ENCODE data around the gene CHI3L1.

Gene CHI3L1

GRCh38 chr1:203153989-203154821, 32.3 kb downstream of the CHI3L1 start:
- H3K27ac ChIP-seq (ENCODE audit: low read length) = no peak overlapping the region
- H3K36me3 ChIP-seq (ENCODE audit: control insufficient read depth in 1 of 2, insufficient read depth in 2 of 2, low read length in 2 of 2) = no peaks in the 10 kb centered on the region
- no peak overlapping the region for H3K4me3 ChIP-seq (ENCODE audit: low read depth in 1 of 2, low read length in 2 of 2)
- H3K27me3 ChIP-seq (ENCODE audit: low read depth, low read length) = no peaks in the 10 kb centered on the region
- H3K4me1 ChIP-seq (ENCODE audit: control insufficient read depth in 1 of 2, insufficient read depth in 2 of 2, low read length in 2 of 2) = no peaks in the 10 kb centered on the region
- no peaks in the 10 kb centered on the region for H3K9me3 ChIP-seq (ENCODE audit: control insufficient read depth in 1 of 2, low read length in 2 of 2)

DNA sequence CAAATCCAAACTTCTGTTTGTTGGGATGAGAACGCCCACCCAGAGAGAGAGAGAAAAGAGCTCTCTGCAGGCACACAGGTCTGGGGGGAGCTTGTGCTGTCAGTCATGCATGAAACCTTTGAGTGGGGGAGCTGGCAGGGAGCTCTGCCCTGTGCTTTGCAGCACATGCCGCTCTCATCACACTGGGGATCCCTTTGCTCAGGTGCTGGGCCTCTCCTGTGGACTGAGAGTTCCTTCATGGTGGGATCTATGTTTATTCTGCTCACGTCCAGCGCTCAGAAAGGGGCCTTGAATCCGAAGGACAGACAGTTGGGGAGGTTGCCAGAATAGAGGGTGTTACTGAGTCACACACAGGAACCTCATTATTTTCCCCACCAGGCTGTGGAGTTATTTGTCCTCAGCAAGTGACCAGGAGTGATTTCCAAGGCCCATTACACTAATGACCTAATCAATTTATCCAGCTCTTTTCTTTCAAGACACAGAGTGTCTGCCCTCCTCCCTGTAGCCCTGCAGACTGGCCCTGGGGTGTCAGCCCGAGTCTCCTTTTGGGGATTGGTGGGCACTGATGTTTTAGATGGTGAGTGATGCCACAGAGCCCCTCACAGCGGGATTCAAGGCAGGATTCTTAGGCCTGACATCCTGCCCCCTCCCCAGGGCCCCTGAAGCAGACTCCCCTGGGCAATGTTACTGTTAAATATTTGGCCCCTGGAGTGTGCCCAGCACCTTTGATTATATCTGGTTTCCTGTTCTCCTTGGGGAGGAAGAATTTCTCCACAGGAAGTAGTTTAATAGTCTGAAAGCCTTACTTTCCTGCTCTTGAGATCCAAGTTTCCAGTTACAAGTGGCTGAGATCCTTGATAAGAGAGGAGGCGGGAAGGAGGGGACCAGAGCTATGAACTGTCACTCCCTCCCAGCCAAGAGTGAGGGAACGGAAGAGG, 33.2 kb downstream of the CHI3L1 start:
- no peaks in the 10 kb centered on the region for H3K4me1 ChIP-seq (ENCODE audit: control insufficient read depth in 1 of 2, insufficient read depth in 2 of 2, low read length in 2 of 2)
- H3K27ac ChIP-seq (ENCODE audit: low read length) = no peak overlapping the region
- no peaks in the 10 kb centered on the region for H3K9me3 ChIP-seq (ENCODE audit: control insufficient read depth in 1 of 2, low read length in 2 of 2)
- no peaks in the 10 kb centered on the region for H3K27me3 ChIP-seq (ENCODE audit: low read depth, low read length)
- no peaks in the 10 kb centered on the region for H3K36me3 ChIP-seq (ENCODE audit: control insufficient read depth in 1 of 2, insufficient read depth in 2 of 2, low read length in 2 of 2)
- H3K4me3 ChIP-seq (ENCODE audit: low read depth in 1 of 2, low read length in 2 of 2) = no peak overlapping the region

DNA sequence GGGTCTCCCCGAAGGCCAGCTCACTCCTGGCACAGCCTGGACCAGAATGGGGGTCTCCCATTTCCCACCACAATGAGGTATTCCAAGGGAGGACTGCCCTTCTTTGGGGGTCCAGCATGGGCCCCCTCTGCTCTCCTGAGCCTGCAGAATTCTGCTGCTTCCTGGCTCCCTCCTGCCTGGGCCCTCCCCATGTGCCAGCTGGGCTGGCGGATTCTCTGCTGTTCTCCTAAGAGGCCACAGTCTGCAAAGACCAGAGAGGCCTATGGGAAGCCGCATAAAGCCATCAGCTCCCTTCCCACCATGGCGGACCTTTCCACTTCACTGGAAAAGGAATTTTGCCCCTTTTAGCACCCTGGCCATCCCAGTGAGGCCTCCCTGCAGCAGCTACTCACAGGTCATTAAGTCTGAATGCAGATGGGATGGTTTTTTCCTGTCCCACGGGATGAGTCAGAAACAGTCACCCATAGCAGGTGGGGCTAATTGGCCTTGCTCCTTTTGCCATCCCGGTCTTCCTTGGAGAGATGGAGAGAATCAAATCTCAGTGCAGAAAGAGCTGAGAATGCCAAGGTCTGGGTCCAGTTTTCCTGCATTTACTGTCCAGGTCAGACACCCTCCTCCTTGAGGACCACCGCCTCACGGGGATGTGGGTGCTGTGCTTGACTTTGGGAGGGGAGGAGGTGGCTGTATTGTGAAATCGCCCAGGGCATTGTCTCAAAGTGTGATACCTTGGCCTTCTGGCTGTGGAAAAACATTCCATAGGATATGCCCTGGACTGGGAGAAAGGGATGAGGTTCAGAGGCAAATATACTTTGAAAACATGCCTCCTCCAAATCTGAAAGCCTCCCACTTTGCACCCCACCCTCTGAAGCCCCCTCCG, 34.1 kb downstream of the CHI3L1 start:
- Histone ChIP-seq H3K36me3 (ENCODE audit: control insufficient read depth in 1 of 2, insufficient read depth in 2 of 2, low read length in 2 of 2) (no peaks in the 10 kb centered on the region), H3K4me3 (ENCODE audit: low read depth in 1 of 2, low read length in 2 of 2) (no peak overlapping the region), H3K27ac (ENCODE audit: low read length) (no peak overlapping the region), H3K4me1 (ENCODE audit: control insufficient read depth in 1 of 2, insufficient read depth in 2 of 2, low read length in 2 of 2) (no peaks in the 10 kb centered on the region), H3K9me3 (ENCODE audit: control insufficient read depth in 1 of 2, low read length in 2 of 2) (no peaks in the 10 kb centered on the region), H3K27me3 (ENCODE audit: low read depth, low read length) (no peaks in the 10 kb centered on the region)

DNA sequence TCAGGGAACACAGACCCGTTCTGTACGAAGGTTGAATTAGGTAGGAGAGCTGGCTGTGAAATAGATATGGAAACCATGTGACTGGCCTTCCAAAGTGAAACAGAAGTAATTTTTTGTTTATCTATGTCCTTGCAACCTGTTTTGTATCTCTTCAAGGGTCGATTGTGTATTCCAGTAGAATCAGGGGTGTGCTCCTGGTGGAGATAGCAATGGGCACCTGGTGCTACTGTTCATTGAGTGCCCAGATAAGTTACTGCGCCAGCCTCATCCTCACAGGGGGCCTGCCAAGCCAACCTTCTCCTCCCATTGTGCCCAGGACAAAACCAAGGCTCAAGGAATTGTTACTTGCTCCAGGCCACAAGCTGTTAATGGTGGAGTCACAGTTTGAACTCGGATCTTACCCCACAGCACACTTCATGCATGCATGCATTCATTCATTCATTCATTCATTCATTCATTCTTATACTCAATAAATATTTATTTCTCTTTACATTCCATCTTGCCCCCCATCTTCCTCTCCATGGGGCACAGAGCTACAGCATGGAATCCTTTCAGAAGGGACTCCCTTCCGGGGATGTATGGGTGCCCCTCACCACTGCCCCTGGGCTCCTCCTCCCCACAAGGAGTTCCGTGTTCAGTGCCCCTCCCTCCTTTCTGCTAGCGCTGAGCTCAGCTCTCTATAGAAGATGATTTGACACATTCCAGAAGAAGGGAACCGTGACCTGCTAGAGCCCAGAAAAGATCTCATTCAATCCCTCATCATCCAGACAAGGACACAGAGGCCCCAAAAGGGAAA, 34.9 kb downstream of the CHI3L1 start:
- H3K9me3 ChIP-seq (ENCODE audit: control insufficient read depth in 1 of 2, low read length in 2 of 2) = no peaks in the 10 kb centered on the region
- no peaks in the 10 kb centered on the region for H3K4me1 ChIP-seq (ENCODE audit: control insufficient read depth in 1 of 2, insufficient read depth in 2 of 2, low read length in 2 of 2)
- no peak overlapping the region for H3K4me3 ChIP-seq (ENCODE audit: low read depth in 1 of 2, low read length in 2 of 2)
- H3K27ac ChIP-seq (ENCODE audit: low read length) = no peak overlapping the region
- H3K27me3 ChIP-seq (ENCODE audit: low read depth, low read length) = no peaks in the 10 kb centered on the region
- H3K36me3 ChIP-seq (ENCODE audit: control insufficient read depth in 1 of 2, insufficient read depth in 2 of 2, low read length in 2 of 2) = no peaks in the 10 kb centered on the region

- H3K27me3 ChIP-seq (ENCODE audit: low read depth, low read length) = no peaks in the 10 kb centered on the region
- no peaks in the 10 kb centered on the region for H3K9me3 ChIP-seq (ENCODE audit: control insufficient read depth in 1 of 2, low read length in 2 of 2)
- no peaks in the 10 kb centered on the region for H3K4me1 ChIP-seq (ENCODE audit: control insufficient read depth in 1 of 2, insufficient read depth in 2 of 2, low read length in 2 of 2)
- H3K36me3 ChIP-seq (ENCODE audit: control insufficient read depth in 1 of 2, insufficient read depth in 2 of 2, low read length in 2 of 2) = no peaks in the 10 kb centered on the region
- no peak overlapping the region for H3K27ac ChIP-seq (ENCODE audit: low read length)
- H3K4me3 ChIP-seq (ENCODE audit: low read depth in 1 of 2, low read length in 2 of 2) = no peak overlapping the region
These were observed 35.8 kb downstream of the CHI3L1 start for GRCh38 chr1:203150511-203151297.

DNA sequence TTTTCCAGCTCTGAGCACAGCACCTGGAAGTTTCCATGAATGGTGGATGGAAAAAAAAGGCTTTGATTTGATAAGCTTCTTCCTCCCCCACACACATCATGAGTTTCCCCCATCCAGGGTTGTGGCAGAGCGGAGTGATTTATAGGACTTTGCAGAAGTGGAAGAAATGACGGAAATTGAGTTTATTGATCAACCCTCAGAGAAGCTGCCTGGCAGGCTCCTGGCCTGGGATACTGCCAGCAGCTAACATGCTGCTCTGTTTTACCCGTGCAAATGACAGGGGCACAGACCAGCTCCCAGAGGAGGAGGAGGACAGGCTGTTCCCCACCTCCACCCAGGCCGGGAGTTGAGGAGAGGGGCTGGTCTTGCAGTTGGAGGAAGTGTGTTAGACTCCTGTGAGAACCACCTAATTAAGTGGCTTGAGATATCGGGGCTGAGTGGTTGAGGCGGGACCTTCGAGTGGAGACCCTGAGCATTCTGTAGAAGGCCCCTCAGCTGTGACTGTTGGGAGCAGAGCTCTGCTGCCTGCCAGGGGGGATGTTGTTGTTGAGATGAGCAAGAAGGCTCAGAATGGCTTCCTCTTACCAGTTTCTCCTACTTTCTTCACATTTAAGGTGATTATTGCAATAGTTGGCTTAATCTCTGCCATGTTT, 37.2 kb downstream of the CHI3L1 start:
- no peaks in the 10 kb centered on the region for H3K9me3 ChIP-seq (ENCODE audit: control insufficient read depth in 1 of 2, low read length in 2 of 2)
- no peak overlapping the region for H3K4me3 ChIP-seq (ENCODE audit: low read depth in 1 of 2, low read length in 2 of 2)
- H3K36me3 ChIP-seq (ENCODE audit: control insufficient read depth in 1 of 2, insufficient read depth in 2 of 2, low read length in 2 of 2) = no peaks in the 10 kb centered on the region
- no peaks in the 10 kb centered on the region for H3K27me3 ChIP-seq (ENCODE audit: low read depth, low read length)
- H3K27ac ChIP-seq (ENCODE audit: low read length) = no peak overlapping the region
- no peaks in the 10 kb centered on the region for H3K4me1 ChIP-seq (ENCODE audit: control insufficient read depth in 1 of 2, insufficient read depth in 2 of 2, low read length in 2 of 2)

DNA sequence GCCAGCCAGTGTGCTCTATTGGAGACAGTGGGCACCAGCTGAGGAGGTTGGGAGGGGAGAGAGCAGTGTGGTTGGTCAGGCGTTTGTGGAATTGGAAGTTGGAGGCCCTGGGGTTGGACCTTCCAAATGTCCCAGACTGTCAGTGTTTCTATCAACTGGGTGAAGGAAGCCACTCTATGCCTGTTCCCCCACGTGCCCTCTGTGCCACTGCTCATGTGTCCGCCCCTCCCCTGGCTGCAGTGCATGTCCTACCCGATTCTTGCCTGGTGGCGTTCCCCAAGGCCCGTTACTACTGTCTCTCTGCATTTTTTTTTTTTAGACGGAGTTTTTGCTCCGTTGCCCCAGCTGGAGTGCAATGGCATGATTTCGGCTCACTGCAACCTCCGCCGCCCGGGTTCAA, 37.9 kb downstream of the CHI3L1 start:
- no peaks in the 10 kb centered on the region for H3K27me3 ChIP-seq (ENCODE audit: low read depth, low read length)
- no peaks in the 10 kb centered on the region for H3K36me3 ChIP-seq (ENCODE audit: control insufficient read depth in 1 of 2, insufficient read depth in 2 of 2, low read length in 2 of 2)
- H3K4me3 ChIP-seq (ENCODE audit: low read depth in 1 of 2, low read length in 2 of 2) = no peak overlapping the region
- H3K27ac ChIP-seq (ENCODE audit: low read length) = no peak overlapping the region
- no peaks in the 10 kb centered on the region for H3K4me1 ChIP-seq (ENCODE audit: control insufficient read depth in 1 of 2, insufficient read depth in 2 of 2, low read length in 2 of 2)
- no peaks in the 10 kb centered on the region for H3K9me3 ChIP-seq (ENCODE audit: control insufficient read depth in 1 of 2, low read length in 2 of 2)

- H3K36me3 ChIP-seq (ENCODE audit: control insufficient read depth in 1 of 2, insufficient read depth in 2 of 2, low read length in 2 of 2) = no peaks in the 10 kb centered on the region
- H3K27ac ChIP-seq (ENCODE audit: low read length) = no peak overlapping the region
- H3K4me1 ChIP-seq (ENCODE audit: control insufficient read depth in 1 of 2, insufficient read depth in 2 of 2, low read length in 2 of 2) = no peaks in the 10 kb centered on the region
- no peaks in the 10 kb centered on the region for H3K27me3 ChIP-seq (ENCODE audit: low read depth, low read length)
- H3K4me3 ChIP-seq (ENCODE audit: low read depth in 1 of 2, low read length in 2 of 2) = no peak overlapping the region
- no peaks in the 10 kb centered on the region for H3K9me3 ChIP-seq (ENCODE audit: control insufficient read depth in 1 of 2, low read length in 2 of 2)
These were observed 38.4 kb downstream of the CHI3L1 start for GRCh38 chr1:203148127-203148526.

GRCh38 chr1:203147376-203147775, 39.1 kb downstream of the CHI3L1 start:
- Histone ChIP-seq H3K9me3 (ENCODE audit: control insufficient read depth in 1 of 2, low read length in 2 of 2) (no peaks in the 10 kb centered on the region), H3K4me1 (ENCODE audit: control insufficient read depth in 1 of 2, insufficient read depth in 2 of 2, low read length in 2 of 2) (no peaks in the 10 kb centered on the region), H3K27me3 (ENCODE audit: low read depth, low read length) (no peaks in the 10 kb centered on the region), H3K36me3 (ENCODE audit: control insufficient read depth in 1 of 2, insufficient read depth in 2 of 2, low read length in 2 of 2) (no peaks in the 10 kb centered on the region), H3K27ac (ENCODE audit: low read length) (no peak overlapping the region), H3K4me3 (ENCODE audit: low read depth in 1 of 2, low read length in 2 of 2) (no peak overlapping the region)

Data from muscle layer of duodenum (tissue), 2 donors.